AG09309 (cell line): ENCODE data around the gene SH3TC1.
A peak's percentile ranks its signal among the peaks of the same experiment; 100 is the strongest.

ENCODE experiments used
- DNase-seq: peaks from one replicate; pipeline ENCODE4 v3.0.0-alpha.2; 2010; ENCODE audit warnings: low read depth
- H3K4me3 ChIP-seq: 2 replicates; pipeline ENCODE4 v1.5.1; 2011; ENCODE audit warnings: mild to moderate bottlenecking, low read depth, low read length, moderate library complexity; ENCODE audit not compliant: control insufficient read depth
- TF ChIP-seq, protein P1 (sequence below): IDR thresholded peaks from 2 replicates; pipeline ENCODE4 v1.5.1; 2011; ENCODE audit warnings: mild to moderate bottlenecking, low read depth, low read length, inconsistent platforms; ENCODE audit not compliant: insufficient read depth, control insufficient read depth; ENCODE audit errors: missing control alignments

The SH3TC1 gene

DNA sequence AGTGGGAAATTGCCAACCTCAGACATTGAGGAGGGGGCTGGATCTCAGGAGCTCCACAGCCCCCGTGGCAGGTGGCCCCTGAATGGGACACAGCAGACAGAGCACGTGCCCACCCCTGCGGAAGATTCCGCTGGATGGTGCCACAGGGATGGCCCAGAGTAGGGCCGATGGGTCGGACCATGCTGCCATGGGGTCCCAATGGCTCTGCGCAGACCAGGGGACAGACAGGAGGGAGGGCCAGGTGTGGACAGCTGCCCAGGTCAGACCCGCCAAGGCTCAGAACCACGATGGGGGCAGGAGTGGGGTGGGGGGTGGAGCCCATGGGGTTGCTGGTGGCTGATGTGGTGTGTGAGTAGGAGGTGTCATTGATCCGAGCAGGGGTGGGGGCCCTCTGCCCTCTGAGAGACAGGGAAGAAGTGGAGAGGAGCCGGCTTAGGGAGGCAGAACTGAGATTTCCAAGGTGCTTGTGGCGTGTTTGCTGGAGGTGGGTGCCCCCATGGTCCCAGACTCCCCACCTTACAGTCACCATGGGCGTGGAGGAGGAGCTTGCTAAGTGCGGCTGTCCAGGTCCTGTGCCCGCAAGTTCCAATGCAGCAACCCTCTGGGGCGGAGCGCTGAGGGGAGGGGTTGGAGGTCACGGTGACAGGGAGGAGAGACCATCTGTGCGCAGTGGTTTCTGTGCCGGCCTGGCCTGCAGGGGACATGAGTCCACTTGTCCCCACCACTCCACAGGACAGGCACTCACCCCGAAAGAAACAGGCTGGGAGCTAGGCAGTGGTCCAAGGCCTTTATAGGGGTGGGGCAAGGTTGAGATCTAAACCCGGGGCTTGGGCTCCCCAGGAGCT lies 12.9 kb downstream of the SH3TC1 start:
- H3K4me3 ChIP-seq: no peak overlapping the region
- no peak for DNase-seq
- TF ChIP-seq, protein P1, sequence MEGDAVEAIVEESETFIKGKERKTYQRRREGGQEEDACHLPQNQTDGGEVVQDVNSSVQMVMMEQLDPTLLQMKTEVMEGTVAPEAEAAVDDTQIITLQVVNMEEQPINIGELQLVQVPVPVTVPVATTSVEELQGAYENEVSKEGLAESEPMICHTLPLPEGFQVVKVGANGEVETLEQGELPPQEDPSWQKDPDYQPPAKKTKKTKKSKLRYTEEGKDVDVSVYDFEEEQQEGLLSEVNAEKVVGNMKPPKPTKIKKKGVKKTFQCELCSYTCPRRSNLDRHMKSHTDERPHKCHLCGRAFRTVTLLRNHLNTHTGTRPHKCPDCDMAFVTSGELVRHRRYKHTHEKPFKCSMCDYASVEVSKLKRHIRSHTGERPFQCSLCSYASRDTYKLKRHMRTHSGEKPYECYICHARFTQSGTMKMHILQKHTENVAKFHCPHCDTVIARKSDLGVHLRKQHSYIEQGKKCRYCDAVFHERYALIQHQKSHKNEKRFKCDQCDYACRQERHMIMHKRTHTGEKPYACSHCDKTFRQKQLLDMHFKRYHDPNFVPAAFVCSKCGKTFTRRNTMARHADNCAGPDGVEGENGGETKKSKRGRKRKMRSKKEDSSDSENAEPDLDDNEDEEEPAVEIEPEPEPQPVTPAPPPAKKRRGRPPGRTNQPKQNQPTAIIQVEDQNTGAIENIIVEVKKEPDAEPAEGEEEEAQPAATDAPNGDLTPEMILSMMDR: no peak

DNA sequence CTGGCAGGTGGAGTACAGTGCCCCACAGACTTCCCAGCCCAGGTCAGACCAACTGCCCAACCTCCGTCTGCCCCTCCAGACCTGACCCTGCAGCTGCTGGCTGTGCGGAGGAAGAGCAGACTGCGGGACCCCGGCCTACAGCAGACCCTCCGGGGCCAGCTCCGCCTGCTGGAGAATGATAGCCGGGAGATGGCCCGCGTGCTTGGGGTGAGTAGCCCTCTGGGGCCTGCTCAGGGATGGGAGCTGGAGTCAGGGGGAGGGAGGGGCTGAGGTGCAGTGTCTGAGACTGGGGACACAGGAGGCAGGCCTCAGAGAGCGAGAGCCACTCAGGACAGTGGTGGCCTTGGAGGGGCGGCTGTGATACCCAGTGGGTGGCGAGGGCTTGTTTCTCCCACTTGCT lies 13.5 kb downstream of the SH3TC1 start:
- TF ChIP-seq, protein P1: no peak
- DNase-seq: no peak
- no peak overlapping the region for H3K4me3 ChIP-seq

DNA sequence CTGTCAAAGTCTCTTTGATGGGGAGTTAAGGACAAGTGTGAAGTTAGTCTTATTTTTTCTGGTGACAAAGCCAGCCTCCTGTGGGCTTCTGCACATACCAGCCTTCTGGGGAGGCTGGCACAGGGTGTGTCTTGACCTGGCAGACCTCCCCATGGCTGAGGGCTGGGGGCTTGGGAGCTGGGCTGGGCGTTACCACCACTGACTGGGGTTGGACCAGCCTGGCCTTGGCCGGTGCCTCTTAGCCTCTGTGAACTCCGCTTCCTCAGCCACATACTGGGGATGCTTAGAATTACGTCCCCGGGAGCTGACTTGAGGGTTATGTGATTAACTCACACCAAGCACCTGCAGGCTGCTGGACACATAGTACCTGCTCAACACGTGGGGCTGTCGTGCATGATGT lies 14.0 kb downstream of the SH3TC1 start:
- DNase-seq: no peak
- TF ChIP-seq, protein P1: no peak

DNA sequence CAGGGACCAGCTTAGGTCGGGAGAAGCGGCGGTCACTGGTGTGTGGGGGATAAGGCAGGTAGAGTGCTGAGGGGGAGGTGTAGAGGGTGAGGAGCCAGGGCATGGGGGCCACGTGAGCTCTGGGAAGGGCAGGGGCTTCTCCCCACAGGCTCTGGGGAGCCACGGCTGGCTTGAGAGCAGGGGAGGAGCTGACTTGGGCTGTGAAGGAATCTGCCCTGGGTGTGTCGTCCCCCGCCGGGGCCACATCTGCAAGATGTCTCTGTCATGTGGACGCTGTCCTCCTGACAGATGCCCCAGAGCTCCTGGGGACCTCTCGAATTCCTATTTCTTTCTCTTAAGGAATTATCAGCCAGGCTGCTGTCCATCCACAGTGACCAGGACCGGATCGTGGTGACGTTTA lies 15.0 kb downstream of the SH3TC1 start:
- TF ChIP-seq, protein P1: no peak
- no peak overlapping the region for H3K4me3 ChIP-seq
- DNase-seq: no peak

More for the DNA sequence above, 14.0 kb downstream of the SH3TC1 start:
- H3K4me3 ChIP-seq: no peak overlapping the region

DNA sequence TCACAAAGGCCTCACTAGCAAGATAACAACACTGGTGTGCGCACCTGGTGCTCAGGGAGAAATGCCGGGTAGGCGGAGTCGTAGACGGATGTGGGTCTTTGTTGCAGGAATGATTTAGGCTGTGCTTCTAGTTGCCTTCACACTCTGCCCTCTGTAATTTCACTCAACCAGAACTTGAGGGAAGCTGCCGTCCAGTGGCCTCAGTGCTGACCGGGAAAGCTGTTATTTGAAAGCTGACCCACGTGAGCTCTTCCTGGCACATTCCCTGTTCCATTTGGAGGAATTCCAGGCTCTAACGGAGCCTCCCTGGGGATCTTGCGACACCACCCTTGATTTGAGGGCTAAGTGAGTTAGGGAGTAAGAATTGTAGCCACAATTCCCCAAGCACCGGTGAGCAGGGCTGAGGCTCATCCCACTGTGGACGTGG lies 15.9 kb downstream of the SH3TC1 start:
- TF ChIP-seq, protein P1: no peak
- peak; percentile 64 for DNase-seq
- H3K4me3 ChIP-seq: no peak overlapping the region

DNA sequence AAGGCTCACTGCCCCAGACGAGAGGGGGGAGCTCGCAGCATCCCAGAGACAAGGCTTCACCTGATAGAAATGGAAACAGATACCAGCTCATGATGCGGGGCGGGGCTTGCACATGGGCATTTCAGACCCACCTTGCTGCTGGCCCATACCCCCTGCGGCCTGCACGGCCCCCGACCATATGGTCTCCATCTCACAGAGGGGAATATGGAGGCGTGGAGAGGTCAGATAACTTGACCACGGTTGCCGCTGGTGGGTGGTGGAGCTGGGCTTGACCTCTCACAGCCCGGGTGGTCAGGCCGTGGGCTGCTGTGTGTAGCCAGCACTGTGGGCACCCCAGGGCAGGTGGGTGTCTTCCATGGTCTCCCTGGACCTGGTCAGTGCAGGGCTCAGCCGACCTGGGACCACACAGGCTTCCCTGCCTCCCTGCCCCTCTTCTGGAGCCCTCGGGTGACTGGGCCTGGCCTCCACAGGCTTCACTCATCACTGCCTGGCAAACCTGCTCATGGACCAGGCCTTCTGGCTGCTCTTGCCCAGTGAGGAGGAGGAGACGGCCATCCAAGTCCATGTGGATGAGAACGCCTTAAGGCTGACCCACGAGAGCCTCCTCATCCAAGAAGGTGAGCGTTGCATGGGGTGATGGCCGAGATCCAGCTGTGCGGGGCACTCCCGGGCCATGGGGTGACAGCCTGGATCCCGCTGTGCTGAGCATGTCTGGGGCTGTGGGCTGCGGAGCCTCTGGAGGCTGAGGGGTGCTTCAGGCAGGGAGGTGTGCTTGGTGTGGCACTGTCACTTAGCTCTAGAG lies 16.8 kb downstream of the SH3TC1 start:
- TF ChIP-seq, protein P1: no peak
- DNase-seq: no peak
- H3K4me3 ChIP-seq: no peak overlapping the region
